ENCODE measurements around the gene LARP4.
"Not testable (repeated sequence)": the region's sequence is repeated elsewhere in the genome, so short reads cannot be mapped to it uniquely, and the experiment has no call there.

Gene LARP4

DNA sequence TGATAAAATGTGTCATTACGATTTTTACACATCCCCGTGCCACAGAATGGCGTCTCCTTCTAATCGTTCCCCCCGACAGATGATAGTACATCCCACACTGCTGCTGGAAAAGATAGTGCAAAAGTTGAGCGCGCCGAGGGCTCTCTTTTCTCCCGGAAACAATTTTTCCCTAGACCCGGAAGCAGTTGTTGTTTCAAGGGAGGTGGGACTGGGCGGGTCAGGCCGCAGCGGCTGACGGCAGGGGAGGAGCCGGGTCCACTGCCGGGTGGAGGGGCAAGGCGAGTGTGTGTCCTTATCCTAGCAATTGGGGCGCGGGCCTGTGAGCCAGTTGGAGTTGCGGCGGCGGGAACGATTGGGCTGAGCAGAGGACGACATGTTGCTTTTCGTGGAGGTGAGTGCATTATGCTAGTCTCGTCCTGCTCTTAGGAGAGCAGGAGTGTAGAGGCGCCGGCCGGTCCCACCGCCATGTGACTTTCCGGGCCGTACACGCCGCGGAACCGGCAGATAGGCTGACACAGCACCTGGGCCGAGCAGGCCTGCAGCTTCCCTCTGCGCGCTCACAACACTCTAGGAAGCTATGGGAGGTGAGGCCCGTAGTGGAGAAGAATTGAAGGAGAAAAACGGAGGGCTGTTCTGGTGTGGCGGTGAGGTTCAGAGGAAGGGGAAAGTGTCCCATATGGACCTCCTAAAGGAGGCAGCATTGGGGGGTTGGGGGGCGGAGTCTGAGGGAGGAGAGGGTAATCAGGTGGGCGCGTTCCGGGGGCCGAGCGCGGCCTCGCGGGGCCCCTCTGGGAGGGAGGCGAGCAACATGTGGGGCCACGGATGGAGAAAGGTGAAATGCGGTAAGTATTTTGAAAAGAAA lies at the start of gene LARP4:
Gene LARP4, plus strand, starts transcription at position 248 of the 862 bp plus-strand sequence. Its CDS starts 126 bp downstream, at position 374.
- DNase-seq: peak; percentile 97

GRCh38 chr12:50351120-50352043 lies 49.3 kb upstream of the LARP4 start:
- no peak for DNase-seq

DNA sequence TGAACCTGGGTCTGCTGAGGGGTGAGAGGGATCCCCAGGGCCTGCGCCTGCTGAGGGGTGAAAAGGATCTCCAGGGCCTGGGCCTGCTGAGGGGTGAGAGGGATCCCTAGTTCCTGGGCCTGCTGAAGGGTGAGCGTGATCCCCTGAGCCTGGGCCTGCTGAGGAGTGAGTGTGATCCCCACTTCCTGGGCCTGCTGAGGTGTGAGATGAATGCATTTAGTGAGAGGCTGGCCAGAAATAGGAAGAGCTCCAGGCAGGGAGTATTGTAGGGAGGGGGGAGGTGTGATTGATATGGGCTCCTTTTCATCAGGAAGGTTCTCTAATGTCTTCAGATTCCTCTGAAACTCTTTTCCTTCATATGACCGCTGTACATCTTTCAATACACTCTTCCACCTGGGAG lies 47.3 kb upstream of the LARP4 start:
- no peak for DNase-seq

- DNase-seq: no peak
Measured at GRCh38 chr12:50353869-50354593, 46.7 kb upstream of the LARP4 start.

DNA sequence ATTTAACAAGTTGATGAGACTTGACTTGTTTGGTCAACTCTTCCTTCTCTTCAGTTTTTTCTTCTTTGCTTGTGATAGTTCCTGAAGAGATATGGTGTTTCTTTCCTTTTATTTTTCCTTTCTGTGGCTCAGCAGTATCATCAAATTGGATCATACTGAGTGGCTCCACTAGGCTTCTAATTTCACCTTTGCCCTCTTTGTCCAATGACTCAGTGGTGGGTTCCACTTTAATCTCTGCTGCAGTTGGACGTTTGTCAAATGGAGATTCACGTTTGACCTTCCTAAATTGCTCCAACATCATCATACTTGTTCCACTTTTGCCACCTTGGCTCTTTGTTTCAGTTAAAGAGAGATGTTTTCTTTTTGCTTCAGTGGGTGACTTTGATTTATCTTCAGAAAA lies 45.8 kb upstream of the LARP4 start:
- DNase-seq: no peak

DNA sequence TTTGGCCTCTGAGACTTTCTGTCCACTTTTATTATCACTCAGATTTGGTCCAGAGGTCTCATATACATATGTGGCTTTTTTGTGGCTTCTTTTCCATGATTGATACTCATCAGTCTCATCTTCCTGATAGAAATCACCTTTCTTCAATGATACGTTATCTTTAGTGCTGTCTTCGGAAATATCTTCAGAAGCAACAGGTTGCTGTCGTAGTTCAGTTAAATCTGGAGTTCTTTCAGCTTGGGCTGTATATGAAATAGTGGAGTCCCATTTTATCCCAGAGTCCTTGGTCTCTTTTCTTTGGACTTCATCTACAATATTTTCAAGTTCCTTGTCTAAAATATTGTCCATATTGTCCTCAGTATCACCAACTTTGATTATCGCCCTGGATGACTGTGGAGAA lies 45.3 kb upstream of the LARP4 start:
- DNase-seq: no peak

DNA sequence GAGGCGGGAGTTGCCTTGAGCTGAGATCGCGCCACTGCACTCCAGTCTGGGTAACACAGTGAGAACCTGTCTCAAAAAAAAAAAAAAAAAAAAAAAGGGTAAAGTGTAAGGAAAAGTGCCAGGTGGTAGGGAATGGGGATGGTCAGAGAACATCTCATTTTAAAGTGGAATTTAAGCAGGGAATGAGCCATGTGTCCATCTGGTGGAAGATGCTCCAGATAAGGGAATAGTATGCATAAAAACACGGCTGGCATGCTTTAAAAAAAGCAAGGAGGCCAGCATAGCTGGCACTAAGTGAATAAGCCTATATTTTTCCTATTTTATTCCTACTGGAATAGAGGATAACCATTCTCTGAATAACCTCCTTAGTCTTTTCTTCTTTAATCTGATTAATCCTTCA lies 38.0 kb upstream of the LARP4 start:
- no peak for DNase-seq

DNA sequence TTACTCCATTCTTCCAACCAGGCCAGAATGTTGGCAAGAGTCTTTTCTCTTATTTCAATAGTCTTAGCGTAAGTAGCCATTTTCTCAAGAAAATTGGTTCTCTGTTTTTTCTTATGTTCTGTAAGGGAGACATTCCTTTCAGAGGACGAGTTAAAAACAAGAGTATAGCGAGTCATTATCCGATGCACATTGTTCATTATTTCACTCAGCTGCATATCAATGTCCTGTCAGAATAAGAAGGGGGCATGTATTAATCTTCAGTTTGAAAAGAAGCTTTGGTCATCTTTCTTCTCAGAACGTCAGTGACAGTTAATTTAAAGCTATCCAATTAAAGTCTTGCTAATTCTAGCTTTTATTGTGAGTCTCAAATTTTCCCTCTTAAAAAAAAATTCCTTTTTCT lies 37.5 kb upstream of the LARP4 start:
- DNase-seq: no peak

DNA sequence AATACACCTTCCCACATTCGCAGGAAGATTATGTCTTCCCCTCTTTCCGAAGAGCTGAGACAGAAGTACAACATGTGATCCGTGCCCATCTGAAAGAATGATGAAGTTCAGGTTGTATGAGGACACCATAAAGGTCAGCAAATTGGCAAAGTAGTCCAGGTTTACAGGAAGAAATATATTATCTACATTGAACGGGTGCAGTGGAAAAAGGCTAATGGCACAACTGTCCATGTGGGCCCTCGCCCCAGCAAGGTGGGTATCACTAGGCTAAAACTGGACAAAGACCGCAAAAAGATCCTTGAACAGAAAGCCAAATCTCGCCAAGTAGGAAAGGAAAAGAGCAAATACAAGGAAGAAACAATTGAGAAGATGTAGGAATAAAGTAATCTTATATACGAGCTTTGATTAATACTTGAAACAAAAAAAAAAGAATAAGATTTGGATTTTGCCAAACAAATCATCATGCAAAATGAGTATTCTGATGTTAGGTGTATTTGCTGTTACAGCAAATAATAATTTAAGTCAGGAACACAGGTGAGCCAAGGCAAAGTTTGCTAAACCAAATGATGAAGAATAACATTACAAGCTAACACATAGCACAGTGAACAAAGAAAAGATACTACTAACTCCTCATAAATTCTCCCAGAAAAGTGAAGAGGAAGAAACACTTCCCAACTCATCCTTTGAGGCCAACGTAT lies 34.8 kb upstream of the LARP4 start:
- DNase-seq: no peak

DNA sequence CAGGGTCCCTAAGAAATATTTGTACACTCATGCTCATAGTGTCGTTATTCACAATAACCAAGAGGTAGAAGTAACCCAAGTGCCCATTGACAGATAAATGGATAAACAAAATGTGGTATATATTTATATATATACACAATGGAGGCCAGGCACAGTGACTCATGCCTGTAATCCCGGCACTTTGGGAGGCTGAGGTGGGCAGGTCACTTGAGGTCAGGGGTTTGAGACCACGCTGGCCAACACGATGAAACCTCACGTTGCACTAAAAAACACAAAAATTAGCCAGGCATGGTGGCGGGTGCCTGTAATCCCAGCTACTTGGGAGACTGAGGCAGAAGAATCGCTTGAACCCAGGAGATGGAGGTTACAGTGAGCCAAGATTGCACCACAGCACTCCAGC lies 30.0 kb upstream of the LARP4 start:
- DNase-seq: not testable (repeated sequence)

DNA sequence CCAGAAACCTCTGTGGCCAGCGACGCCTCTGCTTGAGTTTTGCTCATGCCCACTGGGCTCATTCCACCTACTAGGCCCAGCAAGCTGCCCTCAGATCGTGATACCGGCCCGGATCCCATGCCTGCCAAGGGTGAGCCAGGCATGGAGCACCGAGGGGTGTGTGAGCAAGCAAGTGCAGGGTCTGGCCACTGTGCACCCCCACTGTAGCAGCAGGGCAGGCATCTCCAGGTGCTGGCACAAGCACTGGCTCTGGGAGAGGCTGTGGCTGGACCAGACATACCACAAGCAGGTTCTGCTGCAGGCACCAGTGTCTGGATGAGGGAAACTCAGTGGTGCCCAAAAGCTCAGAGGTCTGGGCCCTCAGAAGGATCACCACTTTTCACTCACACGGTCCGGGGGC lies 24.9 kb upstream of the LARP4 start:
- DNase-seq: no peak

DNA sequence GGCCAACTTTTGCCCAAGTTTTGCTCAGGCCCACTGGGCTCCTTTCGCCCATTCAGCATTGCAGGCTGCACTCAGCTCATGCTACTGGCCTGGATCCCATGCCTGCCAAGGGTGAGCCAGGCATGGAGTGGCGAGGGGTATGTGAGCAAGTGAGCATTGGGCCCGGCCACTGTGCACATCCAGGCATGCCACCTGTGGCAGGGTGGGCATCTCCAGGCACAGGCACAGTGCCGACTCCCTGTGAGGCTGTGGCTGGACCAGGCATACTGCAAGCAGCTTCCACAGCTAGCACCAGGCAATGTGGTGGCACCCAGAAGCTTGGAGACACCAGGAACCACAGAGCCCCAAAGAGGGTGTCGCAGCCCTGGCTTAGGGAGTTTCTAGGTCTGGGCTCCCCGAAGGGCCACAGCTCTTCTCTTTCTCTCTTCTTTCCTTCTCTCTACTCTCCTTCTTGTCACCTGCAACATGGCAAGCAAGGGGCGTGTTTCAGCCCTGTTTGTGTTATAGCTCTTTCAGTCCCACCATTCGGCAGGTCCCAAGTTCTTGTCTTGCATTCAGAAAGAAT lies 19.8 kb upstream of the LARP4 start:
- DNase-seq: no peak

DNA sequence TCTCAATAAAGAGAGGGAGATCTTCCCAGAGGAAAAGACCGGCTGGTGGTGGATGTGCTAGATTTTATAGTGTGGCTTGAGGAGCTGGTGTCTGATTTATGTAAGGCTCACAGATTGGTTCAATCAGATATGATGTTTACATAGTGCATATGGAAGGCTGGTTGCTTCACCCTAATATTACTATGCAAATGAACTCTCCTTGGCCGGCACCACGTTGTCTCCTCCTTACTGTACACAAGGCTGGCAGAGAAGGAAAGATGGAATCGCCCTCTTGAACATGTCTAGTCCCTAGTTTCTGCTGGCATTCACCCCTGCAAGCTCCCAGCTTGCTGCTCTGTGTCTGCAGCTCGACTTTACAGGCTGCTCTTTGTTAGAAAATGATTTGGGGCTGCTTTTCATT lies 13.2 kb upstream of the LARP4 start:
- peak; percentile 39 for DNase-seq

DNA sequence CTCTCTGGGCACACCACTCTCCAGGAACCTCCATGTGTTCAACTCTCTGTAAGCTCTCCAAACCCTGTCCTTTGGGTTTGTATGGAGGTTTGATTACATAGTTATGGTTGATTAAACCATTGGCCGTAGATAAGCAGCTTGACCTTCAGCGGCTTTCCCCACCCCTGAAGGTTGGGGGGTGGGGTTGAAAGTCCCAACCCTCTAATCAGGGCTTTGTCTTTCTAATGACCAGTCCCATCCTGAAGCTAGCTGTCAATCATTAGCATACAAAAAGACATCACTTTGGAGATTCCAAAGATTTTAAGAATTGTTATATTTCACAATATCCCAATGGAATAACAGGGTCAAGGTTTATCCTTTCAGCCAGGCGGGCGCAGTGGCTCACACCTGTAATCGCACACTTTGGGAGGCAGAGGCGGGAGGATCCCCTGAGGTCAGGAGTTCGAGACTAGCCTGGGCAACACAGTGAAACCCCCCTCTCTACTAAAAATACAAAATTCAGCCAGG lies 12.7 kb upstream of the LARP4 start:
- no peak for DNase-seq

DNA sequence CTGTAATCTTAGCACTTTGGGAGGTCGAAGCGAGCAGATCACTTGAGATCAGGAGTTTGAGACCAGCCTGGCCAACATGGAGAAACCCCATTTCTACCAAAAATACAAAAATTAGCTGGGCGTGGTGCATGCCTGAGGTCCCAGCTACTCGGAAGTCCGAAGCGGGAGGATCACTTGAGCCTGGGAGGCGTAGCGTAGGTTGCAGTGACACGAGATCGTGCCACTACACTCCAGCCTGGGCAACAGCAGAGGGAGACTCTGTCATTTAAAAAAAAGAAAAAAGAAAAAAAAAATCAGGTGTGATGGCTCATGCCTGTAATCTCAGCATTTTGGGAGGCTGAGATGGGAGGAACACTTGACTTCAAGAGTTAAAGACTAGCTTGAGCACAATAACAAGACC lies 11.9 kb upstream of the LARP4 start:
- not testable (repeated sequence) for DNase-seq

DNA sequence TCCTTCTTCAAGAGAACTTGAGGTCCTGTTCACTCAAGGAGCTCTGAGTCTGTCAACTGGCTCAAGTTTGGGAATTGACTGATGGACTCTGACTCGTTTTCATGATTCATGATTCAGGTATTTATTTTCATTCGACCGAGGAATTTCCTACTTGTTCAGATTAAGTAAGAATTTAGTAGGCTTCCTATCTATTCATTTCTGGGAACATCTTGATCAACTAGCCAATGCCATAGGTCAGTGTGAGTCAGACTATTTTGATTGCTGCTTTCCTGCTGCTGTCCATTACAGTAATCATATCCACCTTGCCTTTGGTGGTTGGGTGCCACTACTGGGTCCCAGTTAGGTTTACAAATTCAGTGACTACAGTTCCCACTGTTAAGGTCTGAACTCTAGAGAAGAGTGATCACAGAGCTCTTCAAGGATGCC lies 10.4 kb upstream of the LARP4 start:
- no peak for DNase-seq

GRCh38 chr12:50394469-50395029 lies 6.1 kb upstream of the LARP4 start:
- no peak for DNase-seq

DNA sequence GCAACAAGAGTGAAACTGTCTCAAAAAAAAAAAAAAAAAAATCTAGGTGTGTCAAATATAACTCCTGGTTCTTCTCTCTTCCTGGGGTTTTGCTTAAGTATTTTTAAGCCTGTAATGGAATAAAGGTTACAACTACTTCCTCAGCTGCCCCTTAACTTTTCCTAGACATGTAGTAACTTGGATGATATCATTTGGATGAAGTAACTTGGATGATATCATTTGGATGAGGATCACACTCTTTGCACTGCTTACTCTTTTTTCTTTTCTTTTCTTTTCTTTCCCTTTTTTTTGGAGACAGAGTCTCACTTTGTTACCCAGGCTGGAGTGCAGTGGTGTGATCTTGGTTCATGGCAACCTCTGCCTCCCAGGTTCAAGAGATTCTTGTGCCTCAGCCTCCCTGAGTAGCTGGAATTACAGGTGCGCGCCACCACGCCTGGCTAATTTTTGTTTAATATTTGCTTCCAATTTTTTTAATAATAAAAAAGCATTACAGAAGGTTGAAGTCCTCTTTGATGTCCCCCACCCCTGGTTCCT lies 3.5 kb upstream of the LARP4 start:
- no peak for DNase-seq

DNA sequence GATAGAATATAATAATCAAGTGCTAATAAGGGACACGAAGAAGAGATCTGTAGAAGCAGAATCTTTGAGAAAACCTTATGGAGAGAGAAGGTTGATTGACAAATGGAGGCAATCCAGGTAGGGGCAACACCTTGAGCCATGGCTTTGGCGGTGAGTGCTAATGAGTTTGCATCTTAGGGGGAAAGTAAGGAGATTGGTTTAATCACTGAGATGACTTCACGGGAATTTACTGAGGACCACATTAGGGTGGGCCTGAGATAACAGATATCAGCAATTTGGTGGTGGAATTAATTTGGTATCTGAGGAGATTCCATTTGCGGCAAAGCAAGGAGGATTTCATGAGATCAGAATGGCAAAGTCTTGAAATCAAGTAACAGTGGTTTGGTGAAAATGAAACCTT lies 1.8 kb upstream of the LARP4 start:
- DNase-seq: no peak

DNA sequence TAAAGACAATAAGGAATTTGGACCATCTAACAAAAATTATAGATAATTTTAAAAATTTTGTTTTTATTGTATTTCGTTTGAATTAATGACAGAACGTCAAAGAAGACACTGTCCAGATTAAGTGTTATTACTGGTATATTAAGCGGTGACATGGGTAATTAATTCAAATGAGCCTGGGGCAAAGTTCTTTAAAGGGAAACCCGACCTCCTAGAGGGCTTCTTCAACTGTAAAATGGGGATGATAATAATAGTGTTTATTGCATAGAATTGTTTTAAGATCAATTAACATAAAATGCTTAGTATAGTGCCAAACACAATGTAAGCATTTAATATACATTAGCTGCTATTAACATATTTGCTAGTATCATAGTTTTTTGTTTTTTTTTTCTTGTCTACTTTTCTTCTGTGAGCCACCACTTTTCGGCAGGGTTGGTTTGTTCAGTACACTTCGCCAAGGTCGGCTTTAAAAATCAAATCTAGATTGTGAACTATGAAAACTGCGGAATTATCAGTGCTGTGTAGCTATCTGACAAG lies 514 bp upstream of the LARP4 start:
- peak; percentile 80 for DNase-seq

- no peak for DNase-seq
Measured at GRCh38 chr12:50401500-50402081, 906 bp downstream of the LARP4 start.

Measured in NCI-H526 treated with DMSO at 0.1 percent for 48 hours (cell line).